ENCODE results near the gene ACSM2A. TPM values are rescaled to one million over a fixed set of nuclear protein-coding genes. Genes with fewer than 3 reads are reported as not detected.
"Not testable (repeated sequence)": the region's sequence is repeated elsewhere in the genome, so short reads cannot be mapped to it uniquely, and the experiment has no call there.

ACSM2A gene
- total RNA-seq, 1 donor from 2014 or later = not detected

GRCh38 chr16:20411055-20411454 lies 40.3 kb upstream of the ACSM2A start:
- no peak for TF ChIP-seq CTCF (IDR thresholded peaks at IDR 0.05; ENCODE audit: unreplicated experiment)
- no peak overlapping the region for H3K27ac Mint-ChIP-seq
- H3K27me3 Mint-ChIP-seq (ENCODE audit: low read depth) = peaks cover 4% of the 10 kb centered on the region

GRCh38 chr16:20415541-20415940 lies 35.8 kb upstream of the ACSM2A start:
- Mint-ChIP-seq H3K9me3 (no peaks in the 10 kb centered on the region), H3K36me3 (no peaks in the 10 kb centered on the region), H3K27ac (no peak overlapping the region), H3K4me3 (no peak overlapping the region), H3K27me3 (ENCODE audit: low read depth) (peaks cover 6% of the 10 kb centered on the region), H3K4me1 (no peaks in the 10 kb centered on the region)
- DNase-seq (ENCODE audit: low spot score in 2 of 2, unreplicated experiment in 2 of 2) = no peak
- TF ChIP-seq CTCF (IDR thresholded peaks at IDR 0.05; ENCODE audit: unreplicated experiment) = no peak

More at GRCh38 chr16:20411055-20411454, 40.3 kb upstream of the ACSM2A start:
- no peaks in the 10 kb centered on the region for H3K36me3 Mint-ChIP-seq
- no peaks in the 10 kb centered on the region for H3K4me1 Mint-ChIP-seq
- peaks cover 4% of the 10 kb centered on the region for H3K9me3 Mint-ChIP-seq
- H3K4me3 Mint-ChIP-seq = no peak overlapping the region
- no peak for DNase-seq (ENCODE audit: low spot score in 2 of 2, unreplicated experiment in 2 of 2)

- not testable (repeated sequence) for H3K27ac Mint-ChIP-seq; H3K4me3 Mint-ChIP-seq; H3K9me3 Mint-ChIP-seq; H3K36me3 Mint-ChIP-seq; DNase-seq (ENCODE audit: low spot score in 2 of 2, unreplicated experiment in 2 of 2); H3K27me3 Mint-ChIP-seq (ENCODE audit: low read depth); H3K4me1 Mint-ChIP-seq
Observed at GRCh38 chr16:20419093-20419492, 32.2 kb upstream of the ACSM2A start.

- not testable (repeated sequence) for DNase-seq (ENCODE audit: low spot score in 2 of 2, unreplicated experiment in 2 of 2); H3K4me3 Mint-ChIP-seq; H3K27me3 Mint-ChIP-seq (ENCODE audit: low read depth); H3K27ac Mint-ChIP-seq; H3K36me3 Mint-ChIP-seq; H3K4me1 Mint-ChIP-seq; H3K9me3 Mint-ChIP-seq
Observed at GRCh38 chr16:20421748-20422147, 29.6 kb upstream of the ACSM2A start.

GRCh38 chr16:20423772-20424128 lies 27.6 kb upstream of the ACSM2A start:
- not testable (repeated sequence) for H3K9me3 Mint-ChIP-seq; DNase-seq (ENCODE audit: low spot score in 2 of 2, unreplicated experiment in 2 of 2); H3K27me3 Mint-ChIP-seq (ENCODE audit: low read depth); H3K36me3 Mint-ChIP-seq; H3K4me1 Mint-ChIP-seq; H3K27ac Mint-ChIP-seq; H3K4me3 Mint-ChIP-seq

GRCh38 chr16:20424129-20424866 lies 27.0 kb upstream of the ACSM2A start:
- Mint-ChIP-seq H3K36me3 (no peaks in the 10 kb centered on the region), H3K4me1 (no peaks in the 10 kb centered on the region), H3K27me3 (ENCODE audit: low read depth) (no peaks in the 10 kb centered on the region), H3K27ac (no peak overlapping the region), H3K9me3 (peaks cover 4% of the 10 kb centered on the region), H3K4me3 (no peak overlapping the region)
- no peak for TF ChIP-seq CTCF (IDR thresholded peaks at IDR 0.05; ENCODE audit: unreplicated experiment)
- no peak for DNase-seq (ENCODE audit: low spot score in 2 of 2, unreplicated experiment in 2 of 2)

GRCh38 chr16:20427401-20427797 lies 23.9 kb upstream of the ACSM2A start:
- not testable (repeated sequence) for DNase-seq (ENCODE audit: low spot score in 2 of 2, unreplicated experiment in 2 of 2); H3K36me3 Mint-ChIP-seq; H3K4me1 Mint-ChIP-seq; H3K4me3 Mint-ChIP-seq; H3K27ac Mint-ChIP-seq; H3K9me3 Mint-ChIP-seq; H3K27me3 Mint-ChIP-seq (ENCODE audit: low read depth)

- not testable (repeated sequence) for H3K9me3 Mint-ChIP-seq; H3K27ac Mint-ChIP-seq; H3K36me3 Mint-ChIP-seq; DNase-seq (ENCODE audit: low spot score in 2 of 2, unreplicated experiment in 2 of 2); H3K4me1 Mint-ChIP-seq; H3K27me3 Mint-ChIP-seq (ENCODE audit: low read depth); H3K4me3 Mint-ChIP-seq
Observed at GRCh38 chr16:20429499-20429898, 21.8 kb upstream of the ACSM2A start.

- not testable (repeated sequence) for H3K27ac Mint-ChIP-seq; DNase-seq (ENCODE audit: low spot score in 2 of 2, unreplicated experiment in 2 of 2); H3K27me3 Mint-ChIP-seq (ENCODE audit: low read depth); H3K4me1 Mint-ChIP-seq; H3K36me3 Mint-ChIP-seq; H3K9me3 Mint-ChIP-seq; H3K4me3 Mint-ChIP-seq
Observed at GRCh38 chr16:20430480-20430879, 20.8 kb upstream of the ACSM2A start.

Data from mesothelial cell of epicardium (in vitro differentiated cells).